ENCODE measurements around the gene NR6A1.

The NR6A1 gene

GRCh38 chr9:124594673-124595072 is 176.4 kb downstream of the NR6A1 start:
- no peaks in the 10 kb centered on the region for H3K9me3 ChIP-seq (ENCODE audit: insufficient read depth, low read length)
- H3K9ac ChIP-seq (ENCODE audit: low read length) = no peak overlapping the region
- H3K27me3 ChIP-seq (ENCODE audit: low read length) = no peaks in the 10 kb centered on the region
- no peak overlapping the region for H3K4me2 ChIP-seq (ENCODE audit: low read depth, low read length, poor library complexity, severe bottlenecking)
- H2AFZ ChIP-seq (ENCODE audit: low read depth, low read length, severe bottlenecking) = no peak overlapping the region
- no peaks in the 10 kb centered on the region for H3K79me2 ChIP-seq (ENCODE audit: insufficient read depth, low read length)
- H3F3A ChIP-seq (ENCODE audit: insufficient read depth) = no peaks in the 10 kb centered on the region
- no peaks in the 10 kb centered on the region for H4K20me1 ChIP-seq (ENCODE audit: low read depth, low read length)
- H3K4me3 ChIP-seq (ENCODE audit: insufficient read depth, low read length, poor library complexity, severe bottlenecking) = no peak overlapping the region
- H3K27ac ChIP-seq (ENCODE audit: low read depth, low read length) = no peak overlapping the region
- no peaks in the 10 kb centered on the region for H3K36me3 ChIP-seq (ENCODE audit: low read length)
- TF ChIP-seq CTCF (IDR thresholded peaks at IDR 0.05; ENCODE audit: insufficient read depth, low read length, poor library complexity, severe bottlenecking) (no peak), EZH2phosphoT487 (conservative IDR thresholded peaks at IDR 0.05; ENCODE audit: low read length) (no peak)
- no peaks in the 10 kb centered on the region for H3K9me2 ChIP-seq (replicated peaks; ENCODE audit: insufficient read depth, low read length)

- Histone ChIP-seq H3K79me2 (ENCODE audit: insufficient read depth, low read length) (no peaks in the 10 kb centered on the region), H3K9ac (ENCODE audit: low read length) (no peak overlapping the region), H3K36me3 (ENCODE audit: low read length) (no peaks in the 10 kb centered on the region), H4K20me1 (ENCODE audit: low read depth, low read length) (no peaks in the 10 kb centered on the region), H2AFZ (ENCODE audit: low read depth, low read length, severe bottlenecking) (no peak overlapping the region), H3K4me2 (ENCODE audit: low read depth, low read length, poor library complexity, severe bottlenecking) (no peak overlapping the region), H3F3A (ENCODE audit: insufficient read depth) (no peaks in the 10 kb centered on the region), H3K9me2 (replicated peaks; ENCODE audit: insufficient read depth, low read length) (no peaks in the 10 kb centered on the region), H3K9me3 (ENCODE audit: insufficient read depth, low read length) (no peaks in the 10 kb centered on the region), H3K4me3 (ENCODE audit: insufficient read depth, low read length, poor library complexity, severe bottlenecking) (no peak overlapping the region), H3K27me3 (ENCODE audit: low read length) (no peaks in the 10 kb centered on the region), H3K27ac (ENCODE audit: low read depth, low read length) (no peak overlapping the region)
- TF ChIP-seq EZH2phosphoT487 (conservative IDR thresholded peaks at IDR 0.05; ENCODE audit: low read length) (no peak), CTCF (IDR thresholded peaks at IDR 0.05; ENCODE audit: insufficient read depth, low read length, poor library complexity, severe bottlenecking) (no peak)
Observed at GRCh38 chr9:124594225-124594624, 176.9 kb downstream of the NR6A1 start.

GRCh38 chr9:124593651-124594058 is 177.5 kb downstream of the NR6A1 start:
- H4K20me1 ChIP-seq (ENCODE audit: low read depth, low read length) = no peaks in the 10 kb centered on the region
- H3K36me3 ChIP-seq (ENCODE audit: low read length) = no peaks in the 10 kb centered on the region
- H3K9me2 ChIP-seq (replicated peaks; ENCODE audit: insufficient read depth, low read length) = no peaks in the 10 kb centered on the region
- H3K9ac ChIP-seq (ENCODE audit: low read length) = no peak overlapping the region
- H3K79me2 ChIP-seq (ENCODE audit: insufficient read depth, low read length) = no peaks in the 10 kb centered on the region
- H3F3A ChIP-seq (ENCODE audit: insufficient read depth) = no peaks in the 10 kb centered on the region
- H3K27me3 ChIP-seq (ENCODE audit: low read length) = no peaks in the 10 kb centered on the region
- no peak overlapping the region for H3K4me2 ChIP-seq (ENCODE audit: low read depth, low read length, poor library complexity, severe bottlenecking)
- H3K4me3 ChIP-seq (ENCODE audit: insufficient read depth, low read length, poor library complexity, severe bottlenecking) = no peak overlapping the region
- no peaks in the 10 kb centered on the region for H3K9me3 ChIP-seq (ENCODE audit: insufficient read depth, low read length)
- TF ChIP-seq EZH2phosphoT487 (conservative IDR thresholded peaks at IDR 0.05; ENCODE audit: low read length) = no peak
- TF ChIP-seq CTCF (IDR thresholded peaks at IDR 0.05; ENCODE audit: insufficient read depth, low read length, poor library complexity, severe bottlenecking) = no peak
- no peak overlapping the region for H2AFZ ChIP-seq (ENCODE audit: low read depth, low read length, severe bottlenecking)
- H3K27ac ChIP-seq (ENCODE audit: low read depth, low read length) = no peak overlapping the region
